Activated CD4-positive, alpha-beta memory T cell treated with anti-CD3 and anti-CD28 coated beads, Interleukin-2, amount 10 ng/mL, durations not matched to agents 7 days and 5 days (primary cell): ENCODE measurements around the gene ZBTB26. TPM values are rescaled to one million over a fixed set of nuclear protein-coding genes. Genes with fewer than 3 reads are reported as not detected.
A peak's percentile ranks its signal among the peaks of the same experiment; 100 is the strongest.
"Not testable (repeated sequence)": the region's sequence is repeated elsewhere in the genome, so short reads cannot be mapped to it uniquely, and the experiment has no call there.

Source experiments
- CTCF ChIA-PET: fragments of 350-600 bp; sonication (Branson Sonifier 250); formaldehyde crosslinking; loops from one replicate; lab custom pipeline; 2021; ENCODE audit warnings: antibody characterized with exemption, inconsistent platforms; lab: Charles Lee
- POLR2A ChIA-PET: fragments of 350-600 bp; sonication (Branson Sonifier 250); formaldehyde crosslinking; loops from one replicate; lab custom pipeline; 2021; ENCODE audit warnings: antibody characterized with exemption; lab: Charles Lee
- DNase-seq: peaks from one replicate; pipeline ENCODE4 v3.0.0-alpha.2; 2020
- H3K27ac Mint-ChIP-seq: one replicate; pipeline ENCODE4 v1.8.0; 2021; ENCODE audit warnings: mild to moderate bottlenecking, mixed read lengths
- H3K27me3 Mint-ChIP-seq: one replicate; pipeline ENCODE4 v1.8.0; 2021; ENCODE audit warnings: mixed read lengths
- H3K36me3 Mint-ChIP-seq: one replicate; pipeline ENCODE4 v1.8.0; 2021; ENCODE audit warnings: low read depth, mixed read lengths
- H3K4me1 Mint-ChIP-seq: one replicate; pipeline ENCODE4 v1.8.0; 2021; ENCODE audit warnings: mixed read lengths
- H3K4me3 Mint-ChIP-seq: one replicate; pipeline ENCODE4 v1.8.0; 2021; ENCODE audit warnings: mild to moderate bottlenecking, mixed read lengths
- H3K9me3 Mint-ChIP-seq: one replicate; pipeline ENCODE4 v1.8.0; 2021; ENCODE audit warnings: mixed read lengths
- total RNA-seq, 2 experiments: library from RNA; stranded (reverse); gene quantifications; one replicate each; pipeline ENCODE4 v1.2.3, GENCODE V29; 2021

Gene ZBTB26
- total RNA-seq, 2 experiments from 2014 or later, result 8.4 to 8.5 TPM

GRCh38 chr9:122912964-122913673 is 18.2 kb downstream of the ZBTB26 start, which contains the start of gene ZBTB6:
TSS of gene ZBTB6 (minus strand) at chr9:122913323. CDS start at chr9:122912072, 1,251 bp downstream.
- POLR2A ChIA-PET, result interaction anchor here (0.7 to 4.9 kb wide), 21 partner anchors 10 to 821 kb away, joined by 3 to 107 read pairs (median 5); partner anchors contain the start of genes PDCL, RABGAP1, RC3H2 and ZBTB26
- CTCF ChIA-PET, result interaction anchor here (0.7 to 2.7 kb wide), 9 partner anchors 9 to 78 kb away, joined by 3 to 19 read pairs (median 6); partner anchors contain the start of gene ZBTB26
- Mint-ChIP-seq H3K4me3 (peak within 1 kb of the TSS; percentile 96), H3K36me3 (peaks cover 44% of the 10 kb centered on the region), H3K27ac (peak within 1 kb of the TSS; percentile 99), H3K27me3 (no peaks in the 10 kb centered on the region), H3K9me3 (no peaks in the 10 kb centered on the region), H3K4me1 (peaks cover 33% of the 10 kb centered on the region)
- DNase-seq, result peak; percentile 76

GRCh38 chr9:122912671-122912963 is 18.7 kb downstream of the ZBTB26 start:
- H3K9me3 Mint-ChIP-seq, result no peaks in the 10 kb centered on the region
- ChIA-PET POLR2A (interaction anchor here (0.7 to 4.9 kb wide), 18 partner anchors 9 to 820 kb away, joined by 3 to 107 read pairs (median 5); partner anchors contain the start of genes PDCL, RABGAP1, RC3H2 and ZBTB26), CTCF (interaction anchor here (0.7 to 2.7 kb wide), 8 partner anchors 9 to 78 kb away, joined by 3 to 19 read pairs (median 6); partner anchors contain the start of gene ZBTB26)
- peak overlapping the region; percentile 96 for H3K4me3 Mint-ChIP-seq
- H3K27me3 Mint-ChIP-seq, result no peaks in the 10 kb centered on the region
- H3K4me1 Mint-ChIP-seq, result peaks cover 34% of the 10 kb centered on the region
- peak overlapping the region; percentile 99 for H3K27ac Mint-ChIP-seq
- H3K36me3 Mint-ChIP-seq, result peaks cover 48% of the 10 kb centered on the region
- no peak for DNase-seq

- CTCF ChIA-PET, result interaction anchor here (1.9 kb wide), 1 partner anchor 9 kb away, joined by 6 read pairs; no protein-coding TSS in a partner anchor
Observed at GRCh38 chr9:122906122-122906521, 25.2 kb downstream of the ZBTB26 start.

GRCh38 chr9:122904823-122905710 is 26.2 kb downstream of the ZBTB26 start, which contains the start of gene RC3H2:
TSS of gene RC3H2 (minus strand) at chr9:122905359. CDS start at chr9:122897509, 7,850 bp downstream.
- peak; percentile 98 for DNase-seq
- Mint-ChIP-seq H3K36me3 (peaks cover 26% of the 10 kb centered on the region), H3K9me3 (no peaks in the 10 kb centered on the region), H3K4me1 (peaks cover 26% of the 10 kb centered on the region), H3K27me3 (no peaks in the 10 kb centered on the region), H3K27ac (peak within 1 kb of the TSS; percentile 91), H3K4me3 (peak within 1 kb of the TSS; percentile 92)
- ChIA-PET POLR2A (interaction anchor here (1.2 to 5.8 kb wide), 13 partner anchors 8 to 641 kb away, joined by 3 to 107 read pairs (median 7); partner anchors contain the start of genes MRRF, PDCL, RABGAP1 and RBM18), CTCF (interaction anchor here (0.9 to 1.9 kb wide), 5 partner anchors 8 to 35 kb away, joined by 3 to 6 read pairs (median 4); partner anchors contain the start of gene ZBTB6)

More at GRCh38 chr9:122906122-122906521, 25.2 kb downstream of the ZBTB26 start:
- POLR2A ChIA-PET, result interaction anchor here (1.3 to 5.8 kb wide), 5 partner anchors 7 to 642 kb away, joined by 3 to 107 read pairs (median 48); partner anchors contain the start of genes RABGAP1, ZBTB26 and ZBTB6
- not testable (repeated sequence) for H3K4me3 Mint-ChIP-seq, H3K9me3 Mint-ChIP-seq, H3K27ac Mint-ChIP-seq, H3K27me3 Mint-ChIP-seq, DNase-seq
- H3K4me1 Mint-ChIP-seq, result peaks cover 30% of the 10 kb centered on the region
- peaks cover 35% of the 10 kb centered on the region for H3K36me3 Mint-ChIP-seq

GRCh38 chr9:122904466-122904822 is 26.9 kb downstream of the ZBTB26 start:
- H3K27ac Mint-ChIP-seq, result peak overlapping the region; percentile 91
- peaks cover 28% of the 10 kb centered on the region for H3K4me1 Mint-ChIP-seq
- ChIA-PET POLR2A (interaction anchor here (1.2 to 5.8 kb wide), 12 partner anchors 9 to 639 kb away, joined by 3 to 107 read pairs (median 10); partner anchors contain the start of genes MRRF, PDCL, RABGAP1 and RBM18), CTCF (interaction anchor here (1.0 to 1.9 kb wide), 4 partner anchors 8 to 87 kb away, joined by 3 to 6 read pairs (median 6); partner anchors contain the start of genes ZBTB26 and ZBTB6)
- H3K9me3 Mint-ChIP-seq, result no peaks in the 10 kb centered on the region
- H3K27me3 Mint-ChIP-seq, result no peaks in the 10 kb centered on the region
- peak; percentile 40 for DNase-seq
- H3K4me3 Mint-ChIP-seq, result peak overlapping the region; percentile 92
- H3K36me3 Mint-ChIP-seq, result peaks cover 25% of the 10 kb centered on the region

- H3K27ac Mint-ChIP-seq, result peak overlapping the region; percentile 62
- ChIA-PET CTCF (interaction anchor here (0.7 to 1.2 kb wide), 6 partner anchors 9 to 74 kb away, joined by 3 to 7 read pairs (median 4); partner anchors contain the start of genes RABGAP1 and ZBTB6), POLR2A (interaction anchor here (0.8 to 5.8 kb wide), 6 partner anchors 12 to 636 kb away, joined by 3 to 107 read pairs (median 6); partner anchors contain the start of genes MRRF, PDCL, RABGAP1 and RBM18)
- H3K27me3 Mint-ChIP-seq, result no peaks in the 10 kb centered on the region
- H3K36me3 Mint-ChIP-seq, result peaks cover 25% of the 10 kb centered on the region
- no peak for DNase-seq
- no peaks in the 10 kb centered on the region for H3K9me3 Mint-ChIP-seq
- H3K4me1 Mint-ChIP-seq, result peaks cover 46% of the 10 kb centered on the region
- peak overlapping the region; percentile 68 for H3K4me3 Mint-ChIP-seq
Observed at GRCh38 chr9:122900791-122901190, 30.5 kb downstream of the ZBTB26 start.

GRCh38 chr9:122897969-122898368 is 33.3 kb downstream of the ZBTB26 start:
- no peaks in the 10 kb centered on the region for H3K27me3 Mint-ChIP-seq
- no peaks in the 10 kb centered on the region for H3K9me3 Mint-ChIP-seq
- no peak overlapping the region for H3K4me3 Mint-ChIP-seq
- H3K36me3 Mint-ChIP-seq, result peaks cover 38% of the 10 kb centered on the region
- CTCF ChIA-PET, result interaction anchor here (1.0 kb wide), 1 partner anchor 93 kb away, joined by 3 read pairs; no protein-coding TSS in a partner anchor
- H3K27ac Mint-ChIP-seq, result peak overlapping the region; percentile 12
- DNase-seq, result no peak
- POLR2A ChIA-PET, result interaction anchor here (1.1 to 2.7 kb wide), 4 partner anchors 15 to 70 kb away, joined by 3 to 10 read pairs (median 5); partner anchors contain the start of genes ZBTB26 and ZBTB6
- H3K4me1 Mint-ChIP-seq, result peaks cover 39% of the 10 kb centered on the region

- no peaks in the 10 kb centered on the region for H3K27me3 Mint-ChIP-seq
- no peaks in the 10 kb centered on the region for H3K4me1 Mint-ChIP-seq
- no peak overlapping the region for H3K27ac Mint-ChIP-seq
- H3K4me3 Mint-ChIP-seq, result no peak overlapping the region
- H3K36me3 Mint-ChIP-seq, result peaks cover 51% of the 10 kb centered on the region
- CTCF ChIA-PET, result no interaction called here
- H3K9me3 Mint-ChIP-seq, result no peaks in the 10 kb centered on the region
- POLR2A ChIA-PET, result no interaction called here
- DNase-seq, result no peak
Observed at GRCh38 chr9:122888480-122888879, 42.8 kb downstream of the ZBTB26 start.

- no peaks in the 10 kb centered on the region for H3K27me3 Mint-ChIP-seq
- POLR2A ChIA-PET, result interaction anchor here (1.0 to 1.1 kb wide), 2 partner anchors 48 to 52 kb away, joined by 3 read pairs; partner anchors contain the start of gene ZBTB26
- no peaks in the 10 kb centered on the region for H3K9me3 Mint-ChIP-seq
Observed at GRCh38 chr9:122883125-122883524, 48.2 kb downstream of the ZBTB26 start.

GRCh38 chr9:122879443-122879842 is 51.9 kb downstream of the ZBTB26 start:
- Mint-ChIP-seq H3K36me3 (peaks cover 67% of the 10 kb centered on the region), H3K27ac (no peak overlapping the region), H3K27me3 (no peaks in the 10 kb centered on the region), H3K4me1 (peaks cover 2% of the 10 kb centered on the region), H3K9me3 (no peaks in the 10 kb centered on the region), H3K4me3 (no peak overlapping the region)
- CTCF ChIA-PET, result no interaction called here
- DNase-seq, result no peak
- POLR2A ChIA-PET, result interaction anchor here (1.5 kb wide), 1 partner anchor 23 kb away, joined by 3 read pairs; no protein-coding TSS in a partner anchor

More at GRCh38 chr9:122883125-122883524, 48.2 kb downstream of the ZBTB26 start:
- CTCF ChIA-PET, result no interaction called here
- Mint-ChIP-seq H3K4me1 (peaks cover 2% of the 10 kb centered on the region), H3K36me3 (peaks cover 46% of the 10 kb centered on the region), H3K4me3 (no peak overlapping the region), H3K27ac (peak overlapping the region; percentile 14)
- DNase-seq, result no peak

GRCh38 chr9:122875523-122875922 is 55.8 kb downstream of the ZBTB26 start:
- DNase-seq, result no peak
- H3K4me1 Mint-ChIP-seq, result no peaks in the 10 kb centered on the region
- peaks cover 69% of the 10 kb centered on the region for H3K36me3 Mint-ChIP-seq
- H3K27ac Mint-ChIP-seq, result no peak overlapping the region
- ChIA-PET POLR2A (interaction anchor here (1.0 kb wide), 1 partner anchor 34 kb away, joined by 4 read pairs; no protein-coding TSS in a partner anchor), CTCF (interaction anchor here (1.4 kb wide), 1 partner anchor 474 kb away, joined by 4 read pairs; no protein-coding TSS in a partner anchor)
- H3K27me3 Mint-ChIP-seq, result no peaks in the 10 kb centered on the region
- H3K4me3 Mint-ChIP-seq, result no peak overlapping the region
- H3K9me3 Mint-ChIP-seq, result no peaks in the 10 kb centered on the region
